HUES48 (cell line): ENCODE measurements around the gene OR11H12.
"Not testable (repeated sequence)": the region's sequence is repeated elsewhere in the genome, so short reads cannot be mapped to it uniquely, and the experiment has no call there.

ENCODE experiments used
- H3K27ac ChIP-seq: one replicate; pipeline ENCODE4 v1.7.0; 2013; ENCODE audit warnings: low read depth, low read length, inconsistent platforms
- H3K27me3 ChIP-seq: 2 replicates; pipeline ENCODE4 v1.6.1; 2013; ENCODE audit warnings: mild to moderate bottlenecking, low read length; ENCODE audit not compliant: control insufficient read depth, insufficient read depth
- H3K36me3 ChIP-seq: 2 replicates; pipeline ENCODE4 v1.6.1; 2013; ENCODE audit warnings: low read length; ENCODE audit not compliant: control insufficient read depth, insufficient read depth
- H3K4me1 ChIP-seq: 2 replicates; pipeline ENCODE4 v1.6.1; 2013; ENCODE audit warnings: mild to moderate bottlenecking, low read length; ENCODE audit not compliant: control insufficient read depth, insufficient read depth
- H3K4me3 ChIP-seq: 2 replicates; pipeline ENCODE4 v1.5.1; 2013; ENCODE audit warnings: mild to moderate bottlenecking, low read depth, low read length
- H3K9ac ChIP-seq: 2 replicates; pipeline ENCODE4 v1.6.1; 2013; ENCODE audit warnings: mild to moderate bottlenecking, low read depth, low read length, moderate library complexity
- H3K9me3 ChIP-seq: 2 replicates; pipeline ENCODE4 v1.6.1; 2013; ENCODE audit warnings: low read length; ENCODE audit not compliant: control insufficient read depth, insufficient read depth

OR11H12 gene, protein sequence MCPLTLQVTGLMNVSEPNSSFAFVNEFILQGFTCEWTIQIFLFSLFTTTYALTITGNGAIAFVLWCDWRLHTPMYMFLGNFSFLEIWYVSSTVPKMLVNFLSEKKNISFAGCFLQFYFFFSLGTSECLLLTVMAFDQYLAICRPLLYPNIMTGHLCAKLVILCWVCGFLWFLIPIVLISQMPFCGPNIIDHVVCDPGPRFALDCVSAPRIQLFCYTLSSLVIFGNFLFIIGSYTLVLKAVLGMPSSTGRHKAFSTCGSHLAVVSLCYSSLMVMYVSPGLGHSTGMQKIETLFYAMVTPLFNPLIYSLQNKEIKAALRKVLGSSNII

DNA sequence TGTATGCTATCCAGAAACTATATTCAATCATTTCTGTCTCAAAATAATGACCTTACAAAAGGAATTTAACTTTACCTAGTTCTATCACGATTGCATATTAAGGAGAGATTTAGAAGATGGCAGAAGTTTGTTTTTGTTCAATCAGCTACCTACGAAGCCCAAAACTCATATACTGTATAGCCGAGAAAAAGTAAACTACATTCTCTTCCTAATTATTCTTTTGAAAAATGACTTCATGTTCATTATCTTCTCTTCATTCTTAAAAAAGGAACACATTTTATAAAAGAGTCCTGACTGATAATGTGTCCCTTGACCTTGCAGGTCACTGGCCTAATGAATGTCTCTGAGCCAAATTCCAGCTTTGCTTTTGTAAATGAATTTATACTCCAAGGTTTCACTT is at the start of gene OR11H12:
Gene OR11H12, plus strand, starts transcription at position 301 of the 400 bp plus-strand sequence. Its CDS starts 0 bp downstream, at position 301.
- H3K36me3 ChIP-seq, H3K9me3 ChIP-seq, H3K4me1 ChIP-seq, H3K27me3 ChIP-seq, H3K4me3 ChIP-seq, H3K27ac ChIP-seq, H3K9ac ChIP-seq: not testable (repeated sequence)

DNA sequence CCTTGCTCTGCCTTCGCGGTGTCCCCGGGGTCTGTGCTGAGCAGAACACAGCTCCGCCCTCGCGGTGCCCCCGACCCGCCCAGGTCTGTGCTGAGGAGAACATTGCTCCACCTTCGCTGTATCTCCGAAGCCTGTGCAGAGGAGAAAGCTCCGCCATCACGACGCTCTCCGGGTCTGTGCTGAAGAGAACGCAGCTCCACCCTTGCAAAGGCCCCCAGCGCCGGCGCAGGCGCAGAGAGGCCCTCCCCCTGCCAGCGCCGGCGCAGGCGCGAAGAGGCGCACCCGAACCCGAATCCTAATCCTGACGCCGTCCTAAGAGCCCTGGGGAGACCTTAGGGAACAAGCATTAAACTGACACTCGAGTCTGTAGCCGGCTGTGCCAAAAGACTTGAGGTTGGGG is 18.0 kb upstream of the OR11H12 start:
- H3K27me3 ChIP-seq, H3K4me1 ChIP-seq, H3K4me3 ChIP-seq, H3K36me3 ChIP-seq, H3K27ac ChIP-seq, H3K9ac ChIP-seq, H3K9me3 ChIP-seq: not testable (repeated sequence)

DNA sequence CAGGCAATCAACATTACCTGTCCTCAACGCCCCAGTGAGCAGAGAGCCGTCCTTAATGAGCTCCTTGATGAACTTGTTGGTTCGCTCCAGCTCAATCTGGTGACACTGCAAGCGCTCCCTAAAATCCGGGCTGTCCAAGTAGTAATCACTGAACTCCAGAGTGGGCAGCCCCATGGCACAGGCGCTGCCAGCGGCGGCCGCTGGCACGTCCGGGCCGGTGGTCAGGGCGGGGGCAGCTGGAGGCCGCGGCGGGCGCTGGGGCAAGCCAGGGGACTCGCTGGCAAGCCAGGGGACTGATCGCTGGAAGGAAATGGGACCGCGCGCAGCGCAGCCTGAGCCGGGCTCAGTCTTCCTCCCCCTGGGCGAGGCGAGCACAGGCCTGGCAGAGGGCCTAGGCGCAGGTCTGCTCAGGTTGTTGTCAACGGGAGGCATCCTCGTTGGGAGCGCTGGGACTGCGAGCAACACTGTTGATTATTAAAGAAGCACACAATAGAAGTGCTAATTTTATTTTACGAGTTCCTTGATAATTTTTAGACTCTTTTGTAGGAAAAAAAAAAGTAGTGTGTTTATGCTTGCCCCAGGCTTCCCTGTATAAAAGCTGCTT is 25.8 kb downstream of the OR11H12 start:
- H3K27ac ChIP-seq, H3K9ac ChIP-seq, H3K4me3 ChIP-seq, H3K36me3 ChIP-seq, H3K9me3 ChIP-seq, H3K27me3 ChIP-seq, H3K4me1 ChIP-seq: not testable (repeated sequence)

DNA sequence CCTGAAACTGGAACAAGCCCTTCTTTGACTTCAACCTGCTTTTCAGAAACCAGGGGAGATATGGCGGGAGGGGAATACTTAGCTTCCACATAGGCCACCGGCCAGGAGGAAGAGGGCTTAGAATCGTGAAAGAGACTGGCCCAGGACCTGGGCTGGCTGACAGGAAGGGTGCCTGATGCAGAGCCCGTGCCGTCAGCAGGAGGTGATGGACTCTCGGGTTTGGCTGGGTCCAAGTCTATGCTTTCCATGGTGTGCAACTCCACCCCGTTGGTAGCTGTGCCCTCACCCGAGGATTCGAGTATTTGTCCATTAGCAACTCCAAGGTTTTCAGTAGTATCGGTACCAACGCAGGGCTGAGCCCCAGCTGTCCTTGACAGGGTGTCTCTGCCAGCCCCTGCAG is 35.1 kb downstream of the OR11H12 start:
- not testable (repeated sequence) for H3K9me3 ChIP-seq, H3K4me3 ChIP-seq, H3K27ac ChIP-seq, H3K4me1 ChIP-seq, H3K36me3 ChIP-seq, H3K27me3 ChIP-seq, H3K9ac ChIP-seq

DNA sequence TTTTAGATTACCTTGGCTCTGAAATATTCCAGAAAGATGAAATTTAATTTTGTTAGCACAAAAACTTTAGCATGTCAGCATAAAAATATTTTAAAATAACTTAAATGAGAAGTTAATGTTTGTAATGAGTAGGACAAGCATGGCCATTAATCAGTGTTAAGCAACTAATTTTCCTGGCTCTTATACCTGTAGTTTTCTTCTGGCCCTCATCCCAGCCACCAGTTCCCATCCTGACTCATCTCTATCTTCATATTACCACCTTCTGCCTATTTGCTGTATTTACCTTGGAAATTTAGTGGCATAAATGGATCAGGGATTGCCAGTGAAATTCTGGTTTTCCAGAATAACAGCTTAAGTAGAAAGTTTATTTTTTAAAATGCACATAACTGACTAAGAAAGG is 37.1 kb downstream of the OR11H12 start:
- not testable (repeated sequence) for H3K4me1 ChIP-seq, H3K9ac ChIP-seq, H3K4me3 ChIP-seq, H3K9me3 ChIP-seq, H3K27ac ChIP-seq, H3K27me3 ChIP-seq, H3K36me3 ChIP-seq

DNA sequence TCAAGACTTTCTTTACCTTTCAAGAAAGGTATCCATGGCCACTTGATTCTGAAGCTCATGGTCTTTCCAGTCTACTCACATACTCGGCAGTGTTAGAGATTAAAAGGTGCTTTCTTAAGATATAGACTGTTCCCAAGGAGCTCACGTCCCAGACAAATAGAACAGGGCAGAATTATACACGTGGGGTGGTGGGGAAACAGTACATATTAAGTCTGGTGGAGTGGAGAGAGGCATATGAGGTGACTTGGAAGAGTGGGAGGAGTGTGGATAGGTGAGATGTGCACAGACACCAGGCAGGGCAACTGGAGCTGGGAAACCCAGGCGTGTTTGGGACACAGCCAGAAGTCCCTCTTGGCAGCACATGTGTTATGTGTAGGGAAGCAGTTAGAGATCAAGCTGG is 37.9 kb downstream of the OR11H12 start:
- H3K9ac ChIP-seq, H3K27ac ChIP-seq, H3K4me1 ChIP-seq, H3K9me3 ChIP-seq, H3K36me3 ChIP-seq, H3K27me3 ChIP-seq, H3K4me3 ChIP-seq: not testable (repeated sequence)

DNA sequence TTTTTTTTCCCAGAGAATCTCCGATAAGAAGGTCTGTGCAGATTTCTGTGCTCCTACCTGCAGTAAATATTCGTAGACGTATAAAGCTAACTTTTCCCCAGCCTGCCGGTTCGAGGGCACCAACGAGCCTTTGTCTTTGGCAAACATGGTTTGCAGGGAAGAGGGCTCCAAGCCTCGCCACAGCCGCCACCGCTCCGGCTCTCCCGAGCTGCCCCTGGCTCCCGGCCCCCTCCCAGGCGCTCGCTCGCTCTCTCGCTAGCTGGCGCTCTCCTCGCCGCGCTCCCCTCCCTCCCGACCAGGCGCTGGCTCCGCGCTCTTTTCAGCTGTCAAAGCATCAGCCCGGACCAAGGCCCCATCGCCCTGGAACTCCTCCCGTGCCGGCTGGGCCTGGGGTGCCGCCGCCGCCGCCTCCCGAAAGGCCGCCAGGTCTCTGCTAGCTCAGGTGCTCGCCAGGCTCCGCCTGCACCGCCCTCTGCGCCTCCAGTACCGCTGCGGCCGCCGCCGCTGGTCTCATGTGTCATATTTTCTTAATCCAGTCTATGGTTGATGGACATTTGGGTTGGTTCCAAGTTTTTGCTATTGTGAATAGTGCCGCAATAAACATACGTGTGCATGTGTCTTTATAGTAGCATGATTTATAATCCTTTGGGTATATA is 45.3 kb downstream of the OR11H12 start:
- not testable (repeated sequence) for H3K4me3 ChIP-seq, H3K9me3 ChIP-seq, H3K4me1 ChIP-seq, H3K36me3 ChIP-seq, H3K27me3 ChIP-seq, H3K27ac ChIP-seq, H3K9ac ChIP-seq
